HT1080 (cell line): ENCODE results near the gene ZFP91. TPM values are rescaled to one million over a fixed set of nuclear protein-coding genes. Genes with fewer than 3 reads are reported as not detected.

ENCODE experiments used
- DNase-seq: peaks from one replicate; pipeline ENCODE4 v3.0.0-alpha.2; 2015; ENCODE audit warnings: low read depth
- total RNA-seq: library from RNA; depleted of rRNA; stranded (reverse); fragments of >200 nt; shearing (Covaris generic); gene quantifications from 2 replicates; pipeline ENCODE4 v1.2.3, GENCODE V29; 2014; rRNA removed

Gene ZFP91
- total RNA-seq, 1 experiment from 2014 or later = 41.3 TPM

- DNase-seq = no peak
Measured at GRCh38 chr11:58659910-58660570, 81.2 kb downstream of the ZFP91 start.

Other genes with a start within 250 kb of the ZFP91 start
- not detected in 2 replicates for gene OR5B17, start 220.0 kb upstream of the ZFP91 start, total RNA-seq
- not detected in 2 replicates for gene OR5B3, start 172.2 kb upstream of the ZFP91 start, total RNA-seq
- gene OR5B2, start 150.9 kb upstream of the ZFP91 start, total RNA-seq = not detected in 2 replicates
- gene OR5B12, start 136.8 kb upstream of the ZFP91 start, total RNA-seq = not detected in 2 replicates
- not detected in 2 replicates for gene OR5B21, start 71.0 kb upstream of the ZFP91 start, total RNA-seq
- 22.3 and 24.7 TPM in 2 replicates for gene LPXN, start 3.2 kb upstream of the ZFP91 start, total RNA-seq
- gene CNTF, start 43.6 kb downstream of the ZFP91 start, total RNA-seq = 0.70 and 1.3 TPM in 2 replicates
- gene GLYAT, start 152.9 kb downstream of the ZFP91 start, total RNA-seq = not detected in 2 replicates